HuH-7 (cell line): ENCODE results near the gene TRIM46.

ENCODE experiments used
- DNase-seq: peaks from one replicate; pipeline ENCODE4 v3.0.0; 2011; ENCODE audit warnings: low spot score

Gene TRIM46

GRCh38 chr1:155173478-155174323 is at the start of gene TRIM46:
TRIM46 (plus strand) TSS chr1:155173849; CDS start chr1:155173967, 118 bp downstream.
- no peak for DNase-seq

GRCh38 chr1:155124503-155125463 is 48.9 kb upstream of the TRIM46 start:
- DNase-seq, result no peak

- DNase-seq, result peak; percentile 45
Observed at GRCh38 chr1:155125511-155125945, 48.1 kb upstream of the TRIM46 start.

- peak; percentile 74 for DNase-seq
Observed at GRCh38 chr1:155125946-155126555, 47.6 kb upstream of the TRIM46 start.

GRCh38 chr1:155126556-155127104 is 47.0 kb upstream of the TRIM46 start:
- DNase-seq, result peak; percentile 58

GRCh38 chr1:155127105-155127966 is 46.3 kb upstream of the TRIM46 start, which contains the start of gene EFNA1:
EFNA1 (plus strand) TSS chr1:155127876; CDS start chr1:155127978, 102 bp downstream.
- DNase-seq, result peak; percentile 91

- DNase-seq, result no peak
Observed at GRCh38 chr1:155127967-155128754, 45.5 kb upstream of the TRIM46 start.

- peak; percentile 49 for DNase-seq
Observed at GRCh38 chr1:155128755-155129473, 44.7 kb upstream of the TRIM46 start.

GRCh38 chr1:155130272-155131006 is 43.2 kb upstream of the TRIM46 start:
- no peak for DNase-seq

GRCh38 chr1:155131285-155131684 is 42.4 kb upstream of the TRIM46 start:
- no peak for DNase-seq

- DNase-seq, result no peak
Observed at GRCh38 chr1:155131856-155132255, 41.8 kb upstream of the TRIM46 start.

- no peak for DNase-seq
Observed at GRCh38 chr1:155133799-155134281, 39.8 kb upstream of the TRIM46 start.

- DNase-seq, result no peak
Observed at GRCh38 chr1:155134322-155134721, 39.3 kb upstream of the TRIM46 start.

- DNase-seq, result peak; percentile 88
Observed at GRCh38 chr1:155134880-155135414, 38.7 kb upstream of the TRIM46 start.

GRCh38 chr1:155135415-155136028 is 38.1 kb upstream of the TRIM46 start, which contains the start of gene SLC50A1:
SLC50A1 (plus strand) TSS chr1:155135852; CDS start chr1:155135912, 60 bp downstream.
- peak; percentile 91 for DNase-seq

- no peak for DNase-seq
Observed at GRCh38 chr1:155136748-155137147, 36.9 kb upstream of the TRIM46 start.

- no peak for DNase-seq
Observed at GRCh38 chr1:155137154-155137949, 36.3 kb upstream of the TRIM46 start.
